OCI-LY7 (cell line): ENCODE measurements around the gene HSPA12A. TPM values are rescaled to one million over a fixed set of nuclear protein-coding genes. Genes with fewer than 3 reads are reported as not detected.

Experiments
- BruUV-seq: library from RNA; stranded (reverse); fragments of 400-500 nt; replicated peaks from 2 replicates; lab custom pipeline; 2021; lab: Mats Ljungman, UMichigan
- CTCF ChIA-PET: fragments of 300-600 bp; sonication (Branson Sonifier 250); formaldehyde crosslinking; loops from one replicate; lab custom pipeline; 2022; ENCODE audit warnings: antibody characterized with exemption; ENCODE audit not compliant: unreplicated experiment; lab: Charles Lee
- POLR2A ChIA-PET: fragments of 300-600 bp; sonication (Branson Sonifier 250); formaldehyde crosslinking; loops from one replicate; lab custom pipeline; 2022; ENCODE audit warnings: antibody characterized with exemption; lab: Charles Lee
- DNase-seq: peaks from one replicate; pipeline ENCODE4 v3.0.0-alpha.2; 2015; ENCODE audit warnings: low spot score
- H2AFZ ChIP-seq: fragments of 200-600 bp; sonication (generic), shearing (Covaris generic); 2 replicates; pipeline ENCODE4 v1.6.1; 2014; ENCODE audit warnings: mild to moderate bottlenecking, antibody characterized with exemption, low read length, moderate library complexity
- H3K27ac ChIP-seq: fragments of 200-600 bp; sonication (generic); 2 replicates; pipeline ENCODE4 v1.5.1; 2014; ENCODE audit warnings: mixed run types, low read depth, mild to moderate bottlenecking, moderate library complexity, low read length, inconsistent platforms; ENCODE audit not compliant: poor library complexity, severe bottlenecking
- H3K36me3 ChIP-seq: fragments of 200-600 bp; sonication (generic); 2 replicates; pipeline ENCODE4 v1.6.1; 2014; ENCODE audit warnings: mild to moderate bottlenecking, antibody characterized with exemption, low read length, moderate library complexity, mixed read lengths; ENCODE audit not compliant: insufficient read depth
- H3K4me1 ChIP-seq: fragments of 200-600 bp; sonication (generic); 2 replicates; pipeline ENCODE4 v1.5.1; 2014; ENCODE audit warnings: mild to moderate bottlenecking, low read length; ENCODE audit not compliant: insufficient read depth, poor library complexity, severe bottlenecking
- H3K4me2 ChIP-seq: fragments of 200-600 bp; sonication (generic); 2 replicates; pipeline ENCODE4 v1.6.1; 2014; ENCODE audit warnings: mild to moderate bottlenecking, low read length
- H3K4me3 ChIP-seq: fragments of 200-600 bp; sonication (generic); 2 replicates; pipeline ENCODE4 v1.5.1; 2014; ENCODE audit warnings: mild to moderate bottlenecking, low read depth, low read length; ENCODE audit not compliant: poor library complexity, severe bottlenecking
- H3K79me2 ChIP-seq: fragments of 200-600 bp; sonication (generic); 2 replicates; pipeline ENCODE4 v1.6.1; 2016; ENCODE audit warnings: low read depth, mild to moderate bottlenecking, low read length, moderate library complexity, mixed read lengths; ENCODE audit not compliant: insufficient read depth
- H3K9me2 ChIP-seq: fragments of 200-600 bp; sonication (generic); 2 replicates; pipeline ENCODE4 v1.6.1; 2016; ENCODE audit warnings: mild to moderate bottlenecking, low read length, mixed read lengths; ENCODE audit not compliant: insufficient read depth
- H3K9me3 ChIP-seq: fragments of 200-600 bp; sonication (generic); 2 replicates; pipeline ENCODE4 v1.6.1; 2014; ENCODE audit warnings: mild to moderate bottlenecking, mixed run types, low read length, mixed read lengths
- H4K20me1 ChIP-seq: fragments of 200-600 bp; sonication (generic); 2 replicates; pipeline ENCODE4 v1.6.1; 2014; ENCODE audit warnings: mild to moderate bottlenecking, antibody characterized with exemption, low read length, moderate library complexity, mixed read lengths; ENCODE audit not compliant: insufficient read depth
- CTCF ChIP-seq: fragments of 200-600 bp; sonication (generic); conservative IDR thresholded peaks from 2 replicates; pipeline ENCODE4 v1.5.1; 2014; ENCODE audit warnings: mild to moderate bottlenecking, antibody characterized with exemption, low read length, moderate library complexity, mixed read lengths
- EZH2phosphoT487 ChIP-seq: fragments of 200-600 bp; sonication (generic); IDR thresholded peaks from 2 replicates; pipeline ENCODE4 v1.6.1; 2018; ENCODE audit warnings: low read depth, borderline replicate concordance, mild to moderate bottlenecking, mixed run types, antibody characterized with exemption, low read length, moderate library complexity, mixed read lengths
- intact Hi-C: fragments of 100-400 bp; cut with micrococcal nuclease; formaldehyde crosslinking; loops from one replicate; pipeline ENCODE4 v1.10.0; 2022; ENCODE audit not compliant: unreplicated experiment
- total RNA-seq, 2 experiments: library from RNA; depleted of rRNA in 1 of 2; stranded (reverse); fragments of >200 nt in 1 of 2; shearing (Covaris generic) in 1 of 2; gene quantifications; 2 replicates each; pipeline ENCODE4 v1.2.3, GENCODE V29; 2014 to 2022

The HSPA12A gene
- total RNA-seq, 2 experiments from 2014 or later = 3.7 TPM; not detected in 1

- H2AFZ ChIP-seq = no peak overlapping the region
- ChIA-PET POLR2A (interaction anchor here (1.1 kb wide), 1 partner anchor 14 kb away, joined by 4 read pairs; no protein-coding TSS in a partner anchor), CTCF (no interaction called here)
- TF ChIP-seq EZH2phosphoT487 = no peak
- TF ChIP-seq CTCF = no peak
- intact Hi-C loops = no loop called here
- no peaks in the 10 kb centered on the region for H3K36me3 ChIP-seq
- BruUV-seq = no TSS peak
- H3K9me2 ChIP-seq = no peaks in the 10 kb centered on the region
- H3K4me1 ChIP-seq = no peaks in the 10 kb centered on the region
- H3K79me2 ChIP-seq = no peaks in the 10 kb centered on the region
- no peak overlapping the region for H3K4me2 ChIP-seq
- DNase-seq = no peak
- H3K27ac ChIP-seq = no peak overlapping the region
- no peak overlapping the region for H3K4me3 ChIP-seq
- no peaks in the 10 kb centered on the region for H4K20me1 ChIP-seq
- no peaks in the 10 kb centered on the region for H3K9me3 ChIP-seq
These were observed 26.0 kb downstream of the HSPA12A start for GRCh38 chr10:116716381-116716780.

DNA sequence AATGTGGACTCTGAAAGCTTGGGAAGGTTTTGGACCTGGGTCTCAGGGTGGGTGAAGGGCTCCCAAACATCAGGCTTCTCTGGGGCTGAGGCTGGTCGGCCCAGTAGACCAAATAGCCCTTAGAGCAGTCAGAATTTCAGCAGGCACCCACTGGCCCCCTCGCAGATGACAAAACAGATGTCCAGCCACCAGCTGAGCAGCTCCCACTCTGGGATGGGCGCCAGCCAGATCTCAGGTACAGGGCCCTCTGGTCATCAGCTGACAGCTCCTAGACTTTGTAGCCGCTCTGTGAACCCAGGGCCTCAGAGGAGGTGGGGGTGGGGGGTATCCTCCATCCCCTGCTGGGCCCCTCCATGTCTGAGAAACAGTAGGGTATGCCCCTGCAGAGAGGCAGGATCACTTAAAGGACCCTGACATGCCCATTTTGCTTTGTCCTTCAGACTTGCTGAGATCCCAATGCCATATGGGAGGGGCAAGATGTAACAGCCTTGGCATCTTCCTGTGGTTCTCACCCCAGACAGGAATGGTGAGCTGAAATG is 26.5 kb downstream of the HSPA12A start:
- Histone ChIP-seq H3K36me3 (no peaks in the 10 kb centered on the region), H3K4me2 (no peak overlapping the region), H3K79me2 (no peaks in the 10 kb centered on the region), H2AFZ (no peak overlapping the region), H4K20me1 (no peaks in the 10 kb centered on the region), H3K4me3 (no peak overlapping the region), H3K9me3 (no peaks in the 10 kb centered on the region), H3K9me2 (no peaks in the 10 kb centered on the region), H3K4me1 (no peaks in the 10 kb centered on the region), H3K27ac (no peak overlapping the region)
- ChIA-PET CTCF (no interaction called here), POLR2A (no interaction called here)
- intact Hi-C loops = no loop called here
- no peak for DNase-seq
- BruUV-seq = no TSS peak
- TF ChIP-seq EZH2phosphoT487 (no peak), CTCF (no peak)

GRCh38 chr10:116715341-116715740 is 27.0 kb downstream of the HSPA12A start:
- Histone ChIP-seq H2AFZ (no peak overlapping the region), H3K27ac (no peak overlapping the region), H3K4me3 (no peak overlapping the region), H3K79me2 (no peaks in the 10 kb centered on the region), H3K4me2 (no peak overlapping the region), H3K9me2 (no peaks in the 10 kb centered on the region), H3K9me3 (no peaks in the 10 kb centered on the region), H4K20me1 (no peaks in the 10 kb centered on the region), H3K4me1 (no peaks in the 10 kb centered on the region), H3K36me3 (no peaks in the 10 kb centered on the region)
- CTCF ChIA-PET = no interaction called here
- no peak for DNase-seq
- POLR2A ChIA-PET = no interaction called here
- intact Hi-C loops = no loop called here
- TF ChIP-seq CTCF = no peak
- no peak for TF ChIP-seq EZH2phosphoT487
- BruUV-seq = no TSS peak
